Measurements from ENCODE around the gene NFASC. TPM values are rescaled to one million over a fixed set of nuclear protein-coding genes. Genes with fewer than 3 reads are reported as not detected.

NFASC gene
- total and polyA plus RNA-seq, 2 donors (not counting 3 experiments of a cell fraction or from before 2014, with no cell fraction given) = not detected

DNA sequence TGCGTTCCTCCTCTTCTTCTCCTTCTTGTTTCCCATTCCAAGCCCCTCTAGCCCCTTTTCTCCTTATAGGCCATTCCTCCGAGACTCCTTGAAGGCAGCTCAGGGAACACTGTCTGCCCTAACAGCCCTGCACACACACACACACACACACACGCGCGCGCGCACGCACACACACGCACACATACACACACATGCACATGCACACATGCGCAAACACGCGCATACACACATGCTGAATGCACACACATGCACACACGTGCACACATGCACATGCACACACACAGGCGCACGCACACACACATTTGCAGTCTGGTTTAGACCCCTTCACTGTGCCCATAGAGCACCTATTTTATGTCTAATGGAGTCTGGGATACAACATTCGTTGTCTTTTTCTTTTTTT is 154.6 kb downstream of the NFASC start:
- no peaks in the 10 kb centered on the region for H3K9me1 ChIP-seq (replicated peaks; ENCODE audit: control insufficient read depth, extremely low read depth, insufficient read depth, low read length)
- no peak overlapping the region for H3K4me2 ChIP-seq (ENCODE audit: insufficient read depth, low read length)
- no peaks in the 10 kb centered on the region for H3K4me1 ChIP-seq (ENCODE audit: control insufficient read depth, extremely low read depth, insufficient read depth, low read length)
- DNase-seq (ENCODE audit: low read depth, low spot score) = no peak
- intact Hi-C loops (cut with micrococcal nuclease) (no loop called here), dilution Hi-C loops (cut with MboI; ENCODE audit: extremely low pct_ligation_motif_present, low sequenced_read_pairs) (no loop called here)
- no peak for FAIRE-seq
- H2AFZ ChIP-seq (ENCODE audit: low read depth, low read length) = no peak overlapping the region
- no peak overlapping the region for H3K9ac ChIP-seq (replicated peaks; ENCODE audit: extremely low read depth, insufficient read depth, low read length)
- H3K27ac ChIP-seq (ENCODE audit: insufficient read depth, low read depth, low read length) = no peak overlapping the region
- H3K79me2 ChIP-seq (ENCODE audit: control insufficient read depth, insufficient read depth, low read length) = no peaks in the 10 kb centered on the region
- no peaks in the 10 kb centered on the region for H3K36me3 ChIP-seq (ENCODE audit: control insufficient read depth in 2 of 2, extremely low read depth in 1 of 2, insufficient read depth in 2 of 2, low read length in 2 of 2)
- no peaks in the 10 kb centered on the region for H3K9me3 ChIP-seq (replicated peaks; ENCODE audit: control insufficient read depth, insufficient read depth, low read length)
- H3K4me3 ChIP-seq (replicated peaks in 1 of 3; ENCODE audit: insufficient read depth in 1 of 3, low read depth in 1 of 3, low read length in 3 of 3) = no peak overlapping the region
- TF ChIP-seq MYC (IDR thresholded peaks at IDR 0.05; ENCODE audit: low read depth, low read length) (no peak), JUN (IDR thresholded peaks at IDR 0.05; ENCODE audit: borderline replicate concordance, insufficient read depth, insufficient read length, low read depth) (no peak), POLR2AphosphoS5 (IDR thresholded peaks at IDR 0.05; ENCODE audit: insufficient read depth, low read depth, low read length) (no peak), GATA2 (IDR thresholded peaks at IDR 0.05; ENCODE audit: insufficient read depth, insufficient read length, low read depth, low read length) (no peak)
- peaks cover 7 to 12% of the 10 kb centered on the region in 2 experiments for H3K27me3 ChIP-seq (ENCODE audit: control insufficient read depth in 2 of 2, insufficient read depth in 2 of 2, low read length in 2 of 2)
- no peaks in the 10 kb centered on the region for H4K20me1 ChIP-seq (replicated peaks; ENCODE audit: control insufficient read depth, extremely low read depth, insufficient read depth, low read length)
- ChIA-PET CTCF (interaction anchor here (1.4 kb wide), 1 partner anchor 37 kb away, joined by 4 read pairs; no protein-coding TSS in a partner anchor), POLR2A (no interaction called here)
- no TSS peak for BruUV-seq (replicated peaks)

DNA sequence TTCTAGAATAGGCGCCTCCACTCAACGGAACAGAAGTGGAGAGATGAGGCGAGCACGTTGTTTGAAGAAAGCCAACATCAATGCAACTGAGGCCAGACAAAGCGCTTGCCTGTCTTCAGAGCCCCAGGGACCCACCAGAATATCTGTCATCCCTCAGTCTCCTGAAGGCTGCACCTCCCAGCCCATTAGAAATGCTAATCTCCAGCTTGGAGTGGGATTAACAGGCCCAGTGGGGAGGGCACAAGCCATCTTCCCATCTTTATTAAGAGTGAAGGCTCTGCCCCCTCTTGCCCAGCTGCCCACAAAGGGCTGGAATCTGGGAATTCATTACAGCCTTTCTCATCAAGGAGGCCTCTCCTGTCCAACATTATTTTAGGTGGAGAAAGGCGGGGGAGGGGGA is 155.5 kb downstream of the NFASC start:
- intact Hi-C loops (cut with micrococcal nuclease) = no loop called here

More for the DNA sequence above, 155.5 kb downstream of the NFASC start:
- H2AFZ ChIP-seq (ENCODE audit: low read depth, low read length) = no peak overlapping the region
- no peaks in the 10 kb centered on the region for H3K36me3 ChIP-seq (ENCODE audit: control insufficient read depth in 2 of 2, extremely low read depth in 1 of 2, insufficient read depth in 2 of 2, low read length in 2 of 2)
- no peak for DNase-seq (ENCODE audit: low read depth, low spot score)
- H4K20me1 ChIP-seq (replicated peaks; ENCODE audit: control insufficient read depth, extremely low read depth, insufficient read depth, low read length) = no peaks in the 10 kb centered on the region
- no TSS peak for BruUV-seq (replicated peaks)
- H3K27me3 ChIP-seq (ENCODE audit: control insufficient read depth in 2 of 2, insufficient read depth in 2 of 2, low read length in 2 of 2) = peaks cover 10 to 17% of the 10 kb centered on the region in 2 experiments
- dilution Hi-C loops (cut with MboI; ENCODE audit: extremely low pct_ligation_motif_present, low sequenced_read_pairs) = no loop called here
- H3K9me1 ChIP-seq (replicated peaks; ENCODE audit: control insufficient read depth, extremely low read depth, insufficient read depth, low read length) = no peaks in the 10 kb centered on the region
- no peak overlapping the region for H3K4me2 ChIP-seq (ENCODE audit: insufficient read depth, low read length)
- TF ChIP-seq MYC (IDR thresholded peaks at IDR 0.05; ENCODE audit: low read depth, low read length) (no peak), JUN (IDR thresholded peaks at IDR 0.05; ENCODE audit: borderline replicate concordance, insufficient read depth, insufficient read length, low read depth) (no peak), FOS (IDR thresholded peaks at IDR 0.05; ENCODE audit: borderline replicate concordance, insufficient read depth, low read length) (no peak), POLR2A (IDR thresholded peaks at IDR 0.05; ENCODE audit: low read depth, low read length) (no peak), EZH2 (IDR thresholded peaks at IDR 0.05; ENCODE audit: borderline replicate concordance, low read depth, low read length, severe bottlenecking) (no peak), POLR2AphosphoS5 (IDR thresholded peaks at IDR 0.05; ENCODE audit: insufficient read depth, low read depth, low read length) (no peak), GATA2 (IDR thresholded peaks at IDR 0.05; ENCODE audit: insufficient read depth, insufficient read length, low read depth, low read length) (no peak)
- TF ChIP-seq, protein P1, sequence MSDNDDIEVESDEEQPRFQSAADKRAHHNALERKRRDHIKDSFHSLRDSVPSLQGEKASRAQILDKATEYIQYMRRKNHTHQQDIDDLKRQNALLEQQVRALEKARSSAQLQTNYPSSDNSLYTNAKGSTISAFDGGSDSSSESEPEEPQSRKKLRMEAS (IDR thresholded peaks at IDR 0.05; ENCODE audit: insufficient read depth, insufficient read length) = no peak
- TF ChIP-seq, protein P2, sequence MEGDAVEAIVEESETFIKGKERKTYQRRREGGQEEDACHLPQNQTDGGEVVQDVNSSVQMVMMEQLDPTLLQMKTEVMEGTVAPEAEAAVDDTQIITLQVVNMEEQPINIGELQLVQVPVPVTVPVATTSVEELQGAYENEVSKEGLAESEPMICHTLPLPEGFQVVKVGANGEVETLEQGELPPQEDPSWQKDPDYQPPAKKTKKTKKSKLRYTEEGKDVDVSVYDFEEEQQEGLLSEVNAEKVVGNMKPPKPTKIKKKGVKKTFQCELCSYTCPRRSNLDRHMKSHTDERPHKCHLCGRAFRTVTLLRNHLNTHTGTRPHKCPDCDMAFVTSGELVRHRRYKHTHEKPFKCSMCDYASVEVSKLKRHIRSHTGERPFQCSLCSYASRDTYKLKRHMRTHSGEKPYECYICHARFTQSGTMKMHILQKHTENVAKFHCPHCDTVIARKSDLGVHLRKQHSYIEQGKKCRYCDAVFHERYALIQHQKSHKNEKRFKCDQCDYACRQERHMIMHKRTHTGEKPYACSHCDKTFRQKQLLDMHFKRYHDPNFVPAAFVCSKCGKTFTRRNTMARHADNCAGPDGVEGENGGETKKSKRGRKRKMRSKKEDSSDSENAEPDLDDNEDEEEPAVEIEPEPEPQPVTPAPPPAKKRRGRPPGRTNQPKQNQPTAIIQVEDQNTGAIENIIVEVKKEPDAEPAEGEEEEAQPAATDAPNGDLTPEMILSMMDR (IDR thresholded peaks at IDR 0.05; ENCODE audit: extremely low read depth in 1 of 2, insufficient read depth in 1 of 2, low read depth in 1 of 2, low read length in 2 of 2) = no peak
- POLR2A ChIA-PET = no interaction called here
- H3K79me2 ChIP-seq (ENCODE audit: control insufficient read depth, insufficient read depth, low read length) = no peaks in the 10 kb centered on the region
- H3K9ac ChIP-seq (replicated peaks; ENCODE audit: extremely low read depth, insufficient read depth, low read length) = no peak overlapping the region
- H3K27ac ChIP-seq (ENCODE audit: insufficient read depth, low read depth, low read length) = no peak overlapping the region
- CTCF ChIA-PET = interaction anchor here (1.4 kb wide), 1 partner anchor 36 kb away, joined by 4 read pairs; no protein-coding TSS in a partner anchor
- no peaks in the 10 kb centered on the region for H3K4me1 ChIP-seq (ENCODE audit: control insufficient read depth, extremely low read depth, insufficient read depth, low read length)
- FAIRE-seq = no peak
- H3K9me3 ChIP-seq (replicated peaks; ENCODE audit: control insufficient read depth, insufficient read depth, low read length) = no peaks in the 10 kb centered on the region
- no peak overlapping the region for H3K4me3 ChIP-seq (replicated peaks in 1 of 3; ENCODE audit: insufficient read depth in 1 of 3, low read depth in 1 of 3, low read length in 3 of 3)
